Body of pancreas (tissue), 4 donors: ENCODE data around the gene FAM131A.

Experiments used
- POLR2A ChIP-seq, 3 donors: fragments of 450-650 bp; IDR thresholded peaks; one replicate each; pipeline ENCODE4 v1.6.1; 2016; ENCODE audit warnings: antibody characterized with exemption in 3 of 3, mild to moderate bottlenecking in 2 of 3
- TF ChIP-seq, protein P1 (sequence below), 7 experiments: fragments of 450-650 bp in 4 of 7; fragments of 200-600 bp in 3 of 7; sonication (generic) in 3 of 7; IDR thresholded peaks; one replicate each; pipeline ENCODE4 v1.5.1; 2016 to 2019; ENCODE audit warnings: antibody characterized with exemption in 7 of 7

DNA sequence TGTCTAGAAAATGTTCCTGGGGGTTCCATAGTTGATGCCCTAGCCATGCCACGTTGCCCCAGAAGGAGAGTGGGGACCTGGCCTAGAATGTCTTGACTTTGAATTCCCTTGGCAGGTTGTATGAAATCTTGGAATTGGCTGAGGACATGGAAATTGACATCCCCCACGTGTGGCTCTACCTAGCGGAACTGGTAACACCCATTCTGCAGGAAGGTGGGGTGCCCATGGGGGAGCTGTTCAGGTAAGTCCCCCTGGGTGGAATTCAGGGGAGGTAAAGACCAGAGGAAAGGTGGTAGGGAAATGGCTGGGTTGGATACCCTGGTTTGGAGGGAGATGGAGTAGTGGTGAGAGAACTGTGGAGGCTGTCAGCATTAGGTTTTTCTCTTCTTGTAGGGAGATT lies 8.9 kb upstream of the FAM131A start:
- TF ChIP-seq, protein P1, sequence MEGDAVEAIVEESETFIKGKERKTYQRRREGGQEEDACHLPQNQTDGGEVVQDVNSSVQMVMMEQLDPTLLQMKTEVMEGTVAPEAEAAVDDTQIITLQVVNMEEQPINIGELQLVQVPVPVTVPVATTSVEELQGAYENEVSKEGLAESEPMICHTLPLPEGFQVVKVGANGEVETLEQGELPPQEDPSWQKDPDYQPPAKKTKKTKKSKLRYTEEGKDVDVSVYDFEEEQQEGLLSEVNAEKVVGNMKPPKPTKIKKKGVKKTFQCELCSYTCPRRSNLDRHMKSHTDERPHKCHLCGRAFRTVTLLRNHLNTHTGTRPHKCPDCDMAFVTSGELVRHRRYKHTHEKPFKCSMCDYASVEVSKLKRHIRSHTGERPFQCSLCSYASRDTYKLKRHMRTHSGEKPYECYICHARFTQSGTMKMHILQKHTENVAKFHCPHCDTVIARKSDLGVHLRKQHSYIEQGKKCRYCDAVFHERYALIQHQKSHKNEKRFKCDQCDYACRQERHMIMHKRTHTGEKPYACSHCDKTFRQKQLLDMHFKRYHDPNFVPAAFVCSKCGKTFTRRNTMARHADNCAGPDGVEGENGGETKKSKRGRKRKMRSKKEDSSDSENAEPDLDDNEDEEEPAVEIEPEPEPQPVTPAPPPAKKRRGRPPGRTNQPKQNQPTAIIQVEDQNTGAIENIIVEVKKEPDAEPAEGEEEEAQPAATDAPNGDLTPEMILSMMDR (IDR thresholded peaks at IDR 0.05): no peak
- no peak for TF ChIP-seq POLR2A (IDR thresholded peaks at IDR 0.05)
